GM04503 (cell line): Measurements from ENCODE around the gene SIPA1L3.
"Not testable (repeated sequence)": the region's sequence is repeated elsewhere in the genome, so short reads cannot be mapped to it uniquely, and the experiment has no call there.

Source experiments
- DNase-seq: peaks from one replicate; pipeline ENCODE4 v3.0.0-alpha.2; 2012; ENCODE audit warnings: low read depth

SIPA1L3 gene

DNA sequence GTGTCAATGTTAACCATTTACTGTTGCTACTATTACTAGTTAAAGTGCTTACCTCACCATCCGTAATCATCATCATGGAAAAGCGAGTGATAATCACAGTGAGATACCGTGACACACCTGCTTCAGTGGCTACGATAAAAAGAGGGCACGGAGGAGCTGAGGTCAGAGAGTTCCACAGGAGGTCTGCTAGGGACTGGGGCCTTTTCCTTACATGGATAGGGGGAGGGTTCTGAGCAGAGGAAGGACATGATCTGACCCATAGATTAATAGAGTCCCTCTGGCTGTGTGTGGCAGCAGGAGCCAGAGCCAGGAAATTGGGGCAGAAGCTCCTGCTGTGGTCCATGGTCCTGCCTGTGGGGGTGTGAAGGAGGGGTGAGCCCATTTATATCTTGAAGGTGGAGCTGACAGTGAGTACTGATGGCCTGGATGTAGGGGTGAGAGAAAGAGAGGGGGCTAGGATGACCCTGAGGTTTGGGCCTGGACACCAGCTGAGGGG is 136.7 kb downstream of the SIPA1L3 start:
- no peak for DNase-seq

DNA sequence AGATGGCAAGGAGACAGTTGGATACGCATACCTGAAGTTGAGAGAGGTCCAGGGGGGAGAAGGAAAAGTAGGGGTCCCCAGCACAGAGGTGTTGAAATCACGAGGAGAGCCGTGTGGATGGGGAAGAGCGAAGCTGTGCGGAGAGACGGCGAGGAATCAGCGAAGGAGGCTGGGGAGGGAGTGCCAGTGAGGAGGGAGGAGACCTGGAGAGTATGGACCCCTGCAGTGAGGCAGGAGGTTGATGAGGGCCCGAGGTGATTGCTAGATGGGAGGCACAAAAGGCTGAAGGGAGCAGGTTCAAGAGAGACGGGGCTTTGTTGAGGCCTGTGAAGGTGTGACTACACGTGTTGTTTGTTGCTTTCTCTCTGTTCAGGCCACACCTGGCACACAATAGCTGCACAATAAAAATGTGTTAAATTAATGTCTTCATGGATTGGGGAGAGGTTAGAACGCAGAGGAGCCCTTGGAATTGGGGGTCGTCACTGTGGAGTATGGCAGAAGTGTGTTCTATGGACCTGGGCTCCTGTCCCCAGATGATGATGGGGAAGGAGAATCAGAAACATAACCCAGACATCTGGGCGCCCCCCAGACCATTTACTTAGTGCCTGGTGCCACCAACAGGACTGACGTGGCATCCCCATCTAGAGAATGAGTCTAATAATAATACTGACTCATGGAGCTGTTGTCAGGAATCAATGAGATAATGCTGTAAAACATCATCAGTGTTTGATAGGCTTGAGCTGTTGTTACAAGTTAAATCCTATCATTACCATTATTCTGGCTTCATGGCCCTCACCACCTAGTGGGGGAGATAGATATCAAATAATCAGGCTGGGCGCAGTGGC is 137.5 kb downstream of the SIPA1L3 start:
- no peak for DNase-seq

DNA sequence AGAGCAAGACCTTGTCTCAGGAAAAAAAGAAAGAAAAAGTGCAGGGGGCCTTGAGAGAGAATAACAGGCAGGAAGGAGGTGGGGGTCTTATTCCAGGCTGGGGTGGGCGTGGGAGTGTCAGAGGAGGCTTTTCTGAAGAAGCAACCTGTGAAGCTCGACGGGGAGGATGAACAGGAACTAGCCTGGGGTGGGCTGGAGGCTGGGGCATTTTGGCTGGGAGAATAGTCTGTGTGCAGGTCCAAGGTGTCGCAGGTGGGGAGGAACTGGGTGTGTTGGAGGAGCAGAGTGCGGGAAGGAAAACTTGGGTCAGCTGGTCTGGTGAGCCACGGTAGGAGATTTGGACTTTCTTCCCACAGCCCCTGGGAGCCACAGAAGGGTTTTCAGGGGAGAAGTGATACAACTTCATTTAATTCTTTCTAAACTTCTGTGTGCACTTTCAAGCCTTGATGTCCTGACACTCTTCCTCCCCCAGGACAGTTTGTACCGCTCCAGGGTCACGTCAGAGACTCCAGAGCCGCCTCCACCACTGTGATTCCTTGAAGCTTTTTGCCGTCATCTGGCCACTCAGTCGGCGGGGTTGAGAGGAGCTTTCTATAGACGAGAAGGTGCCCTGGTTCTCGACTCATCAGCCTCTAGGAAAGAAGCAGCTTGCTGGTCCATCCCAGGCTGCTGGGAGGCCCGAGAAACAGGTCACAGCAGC is 138.7 kb downstream of the SIPA1L3 start:
- no peak for DNase-seq

DNA sequence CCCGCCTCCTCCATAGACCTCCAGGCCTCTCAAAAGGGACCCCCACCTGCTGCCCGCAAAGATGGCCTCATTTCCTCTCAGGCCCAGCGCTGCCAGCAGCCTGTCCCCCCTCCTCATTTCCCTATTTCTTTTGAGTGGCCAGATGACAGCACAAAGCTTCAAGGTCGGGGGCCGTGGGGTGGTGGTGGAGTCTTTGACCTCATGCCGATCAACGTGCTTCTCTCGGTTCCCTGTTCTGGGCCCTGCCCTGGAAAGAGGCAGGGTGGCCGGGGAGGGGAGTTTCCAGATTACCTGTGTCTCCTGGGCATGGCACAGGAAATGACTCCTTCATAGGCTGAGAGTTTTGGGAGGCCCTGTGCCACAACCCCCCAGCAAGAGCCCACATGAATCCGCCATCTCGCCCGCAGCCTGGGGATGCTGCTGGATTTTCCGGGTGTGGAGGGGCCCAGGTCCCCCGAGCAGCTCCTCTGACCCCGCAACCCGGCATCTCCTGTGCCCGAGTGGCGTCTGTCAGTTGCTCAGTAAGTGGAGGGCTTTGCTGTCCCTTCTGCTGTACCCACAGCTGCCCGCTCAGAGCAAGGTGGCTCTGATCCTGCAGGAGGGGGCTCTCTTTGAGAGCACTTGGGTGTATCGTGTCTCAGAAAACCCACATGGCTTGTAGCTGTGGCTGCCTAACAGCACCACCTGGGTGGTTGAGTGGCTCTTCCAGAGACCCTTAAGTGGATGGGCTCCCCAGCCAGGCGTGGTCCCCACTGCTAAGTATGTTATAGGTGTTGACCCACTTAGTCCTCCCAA is 139.4 kb downstream of the SIPA1L3 start:
- DNase-seq: no peak

DNA sequence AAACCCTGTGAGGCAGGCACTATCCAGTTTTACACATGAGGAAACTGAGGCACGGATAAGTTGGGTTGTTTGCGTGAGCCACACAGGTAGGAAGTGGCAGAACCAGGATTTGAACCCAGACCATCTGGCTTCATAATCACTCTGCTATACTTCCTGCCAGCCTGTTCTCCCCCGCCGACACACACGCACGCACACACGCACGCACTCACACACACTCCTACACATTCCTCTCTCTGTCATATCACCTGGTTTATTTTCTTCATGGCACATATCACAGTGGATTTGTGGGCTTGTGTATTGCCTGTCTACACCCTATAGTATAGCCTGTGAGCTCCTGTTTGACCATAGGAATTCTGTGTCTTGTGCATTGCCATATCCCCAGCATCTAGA is 140.0 kb downstream of the SIPA1L3 start:
- DNase-seq: no peak

DNA sequence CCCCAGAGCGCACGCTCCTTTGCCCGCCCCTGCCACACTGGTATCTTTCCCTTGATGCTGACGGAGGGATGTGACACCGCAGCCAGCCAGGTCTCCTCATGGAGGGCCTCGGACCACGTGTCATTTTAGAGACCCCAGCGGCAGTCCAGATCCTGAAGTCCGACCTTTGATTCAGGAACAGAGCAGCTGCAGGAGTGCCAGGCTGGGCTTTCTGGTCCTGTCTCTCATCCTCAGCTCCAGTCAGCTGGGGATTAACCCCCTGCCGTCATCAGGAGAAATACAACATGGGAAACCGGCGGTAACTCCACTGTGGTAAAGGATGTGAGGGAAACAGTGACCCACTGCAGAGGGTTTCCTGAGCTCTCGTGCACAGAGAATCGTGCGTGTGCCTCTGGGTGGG is 140.6 kb downstream of the SIPA1L3 start:
- DNase-seq: no peak

DNA sequence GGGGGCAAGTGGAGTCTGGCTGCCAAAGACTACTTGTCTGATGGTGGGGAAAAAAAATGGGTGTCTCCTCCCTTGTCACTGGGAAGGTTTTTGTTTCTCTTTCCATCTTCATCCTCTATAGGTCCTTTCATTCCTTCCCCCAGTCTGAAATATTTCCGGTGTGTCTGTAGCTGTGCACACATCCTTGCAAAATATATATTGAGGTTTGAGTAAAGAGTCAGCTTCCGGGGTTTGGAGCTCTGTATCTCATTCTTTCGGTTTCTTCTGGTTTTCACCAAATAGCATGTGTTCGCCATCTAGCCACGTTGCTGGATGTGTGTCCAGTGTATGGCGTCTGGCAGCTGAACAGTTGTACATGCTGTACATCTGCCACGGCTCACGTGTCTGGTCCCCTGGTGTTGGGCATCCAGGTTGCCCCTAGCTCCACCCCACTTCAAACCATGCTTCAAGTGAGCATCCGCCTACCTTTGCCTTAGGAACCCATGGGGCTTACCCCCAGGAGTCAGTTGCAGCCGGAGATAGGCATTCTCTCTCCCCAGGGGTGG is 142.2 kb downstream of the SIPA1L3 start:
- DNase-seq: no peak

DNA sequence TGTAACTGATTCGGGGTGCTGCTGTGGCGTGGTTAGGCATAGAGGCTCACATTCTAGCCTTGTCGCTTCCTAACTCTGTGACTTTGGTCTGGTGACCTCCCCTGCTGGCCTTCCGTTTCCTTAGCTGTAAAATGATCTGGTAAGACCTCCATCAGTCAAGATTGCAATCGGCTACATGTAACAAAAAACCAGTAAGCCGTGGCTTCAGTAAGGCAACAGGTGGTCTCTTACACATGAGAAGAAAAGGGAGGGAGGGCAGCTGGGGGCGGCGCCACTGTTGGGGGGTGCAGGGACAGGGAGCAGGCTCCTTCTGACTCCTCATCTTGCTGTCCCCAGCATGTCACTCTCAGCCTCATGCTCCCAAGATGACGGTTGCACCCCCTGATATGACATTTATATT is 148.0 kb downstream of the SIPA1L3 start:
- no peak for DNase-seq

DNA sequence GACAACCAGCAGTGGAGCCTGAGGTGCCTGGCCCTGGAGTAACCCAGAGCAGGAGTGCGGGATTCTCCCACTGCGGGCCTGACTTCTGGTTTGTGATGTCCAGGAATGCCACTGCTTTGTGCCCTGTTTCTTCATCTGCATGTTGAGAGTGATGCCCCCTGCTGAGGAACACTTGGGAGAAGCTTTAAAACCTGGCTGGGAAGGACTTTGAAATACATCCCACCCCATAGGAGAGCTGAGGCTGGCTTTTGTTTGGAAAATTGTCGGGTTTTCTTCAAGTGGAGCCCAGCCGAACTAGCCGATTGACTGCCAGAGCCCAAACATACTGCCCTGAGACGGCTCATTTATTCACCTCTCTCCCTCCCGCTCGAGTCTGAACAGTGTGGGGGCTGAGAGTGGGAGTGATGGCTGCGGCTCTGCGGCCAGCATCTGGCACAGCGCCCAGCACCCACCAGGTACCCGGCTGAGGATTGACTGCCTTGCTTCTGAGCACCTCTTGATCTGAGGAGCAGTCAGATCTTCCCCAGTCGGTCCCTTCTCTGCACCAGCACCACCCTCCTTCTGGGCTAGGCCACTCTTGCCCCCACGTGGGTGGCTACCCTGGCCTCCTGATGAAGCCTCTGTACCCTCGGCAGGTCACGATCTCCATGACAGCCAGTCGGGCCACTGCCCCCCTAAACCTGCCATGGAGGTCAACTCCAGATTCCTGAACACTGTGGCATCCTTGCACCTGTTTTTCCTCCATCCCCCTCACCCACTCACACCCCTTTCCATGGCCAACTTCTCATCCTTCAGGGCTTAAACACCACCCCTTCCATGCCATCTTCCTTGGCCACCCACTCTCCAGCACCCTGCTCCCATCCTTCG is 148.9 kb downstream of the SIPA1L3 start:
- DNase-seq: no peak

DNA sequence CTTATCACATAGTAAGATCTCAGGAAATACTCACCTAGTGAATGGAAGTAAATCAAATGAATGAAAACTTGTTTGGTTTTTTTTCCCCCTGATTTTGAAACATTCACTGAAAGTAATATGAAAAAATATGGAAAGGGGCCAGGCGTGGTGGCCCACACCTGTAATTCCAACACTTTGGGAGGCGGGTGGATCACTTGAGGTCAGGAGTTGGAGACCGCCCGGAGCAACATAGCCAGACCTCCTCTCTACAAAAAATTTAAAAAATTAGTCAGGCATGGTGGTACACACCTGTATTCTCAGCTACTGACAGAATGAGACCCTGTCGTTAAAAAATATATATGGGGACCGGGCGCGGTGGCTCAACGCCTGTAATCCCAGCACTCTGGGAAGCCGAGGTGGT is 149.6 kb downstream of the SIPA1L3 start:
- DNase-seq: no peak

DNA sequence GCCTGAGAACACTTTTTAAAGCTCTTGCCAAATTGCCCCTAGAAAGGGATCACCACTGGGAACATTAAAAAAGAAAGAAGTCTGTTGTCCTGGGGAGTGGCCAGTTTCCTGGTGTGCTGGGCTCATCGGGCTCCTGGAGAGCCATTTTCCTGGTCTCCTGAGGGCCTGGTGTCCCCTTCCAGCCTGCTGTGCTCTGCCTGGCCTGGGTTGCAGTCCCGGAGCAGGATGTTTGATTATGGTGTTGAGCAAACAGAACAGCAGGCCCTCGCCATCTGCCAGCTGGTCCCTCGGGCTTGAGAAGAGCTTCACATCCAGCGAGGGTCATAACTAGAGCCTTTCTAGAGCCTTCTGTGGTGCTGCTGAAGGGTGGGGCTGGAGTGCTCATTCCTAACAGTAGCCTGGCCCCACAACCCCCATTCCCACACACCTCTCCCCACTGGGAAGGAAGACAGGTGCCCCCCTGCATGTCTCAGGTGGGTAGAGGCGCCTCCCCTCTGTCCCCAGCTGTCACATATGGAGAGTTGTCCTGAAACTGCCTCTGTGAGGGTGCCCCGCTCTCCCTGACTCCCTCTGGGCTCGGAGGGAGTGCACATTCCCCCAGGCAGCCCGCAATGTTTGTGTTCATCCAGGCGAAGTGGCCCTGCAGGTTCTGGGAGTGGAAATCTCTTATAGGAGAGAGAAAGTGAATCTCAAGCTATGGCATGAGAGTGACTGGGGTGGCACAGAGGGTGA is 151.1 kb downstream of the SIPA1L3 start:
- DNase-seq: no peak

DNA sequence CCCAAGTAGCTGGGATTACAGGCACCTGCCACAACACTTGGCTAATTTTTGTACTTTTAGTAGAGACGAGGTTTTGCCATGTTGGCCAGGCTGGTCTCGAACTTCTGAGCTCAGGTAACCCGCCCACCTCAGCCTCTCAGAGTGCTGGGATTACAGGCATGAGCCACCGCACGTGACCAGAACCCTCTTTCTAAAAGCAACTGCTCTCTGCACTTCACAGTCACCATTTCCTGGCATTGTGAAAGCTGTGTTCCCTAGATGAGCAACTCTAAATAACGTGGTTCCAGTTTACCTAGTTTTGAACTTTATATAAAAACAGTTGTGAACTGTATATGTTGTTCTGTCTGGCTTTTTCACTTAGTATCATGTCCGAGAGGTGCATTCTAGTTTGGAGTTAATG is 152.9 kb downstream of the SIPA1L3 start:
- no peak for DNase-seq

DNA sequence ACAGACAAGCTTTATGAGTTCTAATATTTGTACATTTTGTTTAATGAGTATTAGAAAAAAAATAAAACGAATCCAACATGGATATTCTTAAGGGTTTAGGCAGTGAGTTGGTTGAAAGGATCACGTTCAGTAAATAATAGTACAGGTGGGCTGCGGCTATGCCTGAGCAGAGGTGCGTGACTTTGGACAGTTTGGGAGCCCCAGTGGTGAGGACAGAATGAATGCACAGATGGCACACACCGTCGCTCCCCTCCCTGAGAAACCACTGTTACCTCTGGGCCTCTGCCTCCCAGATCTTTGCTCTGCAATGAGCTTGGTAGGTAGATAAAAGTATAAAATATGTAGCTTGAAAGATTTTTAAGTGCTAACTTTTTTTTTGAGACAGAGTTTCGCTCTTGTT is 153.3 kb downstream of the SIPA1L3 start:
- no peak for DNase-seq

DNA sequence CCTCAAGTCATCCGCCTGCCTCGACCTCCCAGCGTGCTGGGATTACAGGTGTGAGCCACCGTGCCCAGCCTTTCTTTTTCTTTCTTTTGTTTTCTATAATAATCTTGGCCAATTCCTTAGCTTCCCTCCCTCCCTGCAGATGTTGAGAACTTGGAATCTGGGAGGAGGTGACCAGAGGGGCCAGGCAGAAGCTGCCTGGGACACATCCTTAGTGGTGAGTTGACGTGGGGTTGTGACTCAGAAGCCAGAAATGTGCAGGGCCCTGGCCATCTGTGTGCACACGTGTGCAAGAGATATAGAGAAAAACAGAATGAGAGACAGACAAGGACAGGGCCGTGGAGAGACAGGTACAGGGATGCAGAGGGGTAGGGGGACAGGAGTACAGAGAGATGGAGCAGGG is 154.3 kb downstream of the SIPA1L3 start:
- peak; percentile 49 for DNase-seq

DNA sequence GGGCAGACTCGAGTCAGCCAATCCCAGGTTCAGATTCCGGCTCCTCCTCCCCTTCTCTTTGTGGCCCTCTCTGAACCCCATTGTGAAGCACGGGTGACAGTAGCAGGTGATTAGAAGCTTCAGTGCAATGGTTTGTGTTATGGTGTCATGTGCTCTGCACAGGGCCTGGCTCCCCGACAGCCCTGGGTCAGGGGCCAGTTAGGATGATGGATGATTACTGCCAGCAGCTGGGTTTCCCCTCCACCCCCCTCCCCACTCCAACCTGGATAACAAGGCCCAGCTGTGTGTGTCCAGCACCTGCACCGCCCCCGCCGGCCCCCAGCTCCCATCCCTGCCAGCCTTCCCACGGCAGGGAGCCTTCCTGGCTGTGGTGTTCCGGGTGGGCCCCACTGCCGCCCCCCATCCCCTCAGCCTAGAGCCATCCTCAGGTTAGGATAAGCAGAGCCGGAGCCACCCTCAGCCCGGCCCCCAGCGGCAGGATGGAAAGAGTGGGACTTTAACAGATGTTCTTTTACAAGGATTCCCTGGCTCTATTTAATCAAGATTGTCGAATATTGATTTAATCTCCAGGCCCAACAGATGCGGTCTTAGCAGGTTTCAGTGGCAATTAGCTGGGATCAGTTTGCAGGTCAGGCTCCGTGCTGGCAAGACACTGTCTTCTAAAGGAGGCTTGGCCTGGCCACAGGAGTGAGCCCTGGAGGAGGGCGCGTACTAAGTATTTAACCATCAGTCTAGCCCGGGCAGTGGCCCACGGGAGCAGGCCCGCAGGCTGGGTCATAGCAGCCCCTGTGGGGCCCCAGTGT is 156.2 kb downstream of the SIPA1L3 start:
- DNase-seq: no peak

DNA sequence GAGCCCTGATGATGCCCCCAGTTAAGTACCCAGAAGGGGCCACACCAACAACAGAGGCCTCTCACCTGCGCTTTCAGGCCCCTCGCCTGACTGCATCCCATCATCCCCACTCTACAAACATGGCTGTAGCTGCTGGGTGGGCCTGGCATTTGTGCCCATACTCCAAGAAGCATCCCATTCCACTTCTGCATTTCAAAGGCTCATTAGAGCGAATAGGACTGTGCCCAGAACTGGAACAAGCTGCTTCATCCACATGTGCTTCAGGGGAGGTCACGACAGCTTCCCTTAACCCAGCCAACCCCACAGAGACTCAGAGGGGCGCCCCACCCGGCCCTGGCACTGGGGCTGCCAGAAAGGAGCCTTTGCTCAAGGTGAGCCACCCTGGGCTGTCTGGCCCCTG is 156.9 kb downstream of the SIPA1L3 start:
- DNase-seq: no peak

DNA sequence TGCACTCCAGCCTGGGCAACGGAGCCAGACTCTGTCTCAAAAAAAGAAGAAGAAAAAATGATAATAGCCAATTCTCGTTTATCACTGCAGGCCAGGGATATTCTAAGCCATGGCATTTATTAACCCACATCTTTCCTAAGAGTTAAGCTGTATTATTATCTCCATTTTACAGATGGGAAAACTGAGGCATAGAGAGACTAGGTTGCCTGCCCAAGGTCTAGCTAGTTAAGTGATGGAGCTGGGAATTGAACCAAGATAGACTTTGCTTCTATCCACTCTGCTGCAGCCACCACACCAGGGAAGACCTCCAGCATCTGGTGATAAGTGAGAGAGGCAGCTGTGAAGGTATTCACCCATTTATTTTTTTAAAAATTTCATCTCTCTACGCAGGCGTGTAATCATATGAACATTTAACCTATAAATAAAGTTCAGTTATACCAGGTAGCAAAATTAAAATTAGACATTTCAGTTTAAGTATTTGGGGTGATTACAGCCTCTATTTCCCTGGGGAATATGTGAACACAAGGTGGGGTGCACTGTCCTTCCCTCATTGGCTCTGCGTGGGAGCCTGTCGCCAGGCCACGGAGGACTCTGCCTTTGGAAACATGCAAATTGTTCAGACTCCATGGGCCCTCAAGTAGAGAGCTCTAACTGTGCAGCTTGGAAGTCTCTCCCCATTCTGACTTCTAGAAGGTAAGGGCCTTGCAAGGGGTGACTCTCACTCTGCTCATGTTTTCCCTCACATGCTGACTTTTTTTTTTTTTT is 157.8 kb downstream of the SIPA1L3 start:
- no peak for DNase-seq

DNA sequence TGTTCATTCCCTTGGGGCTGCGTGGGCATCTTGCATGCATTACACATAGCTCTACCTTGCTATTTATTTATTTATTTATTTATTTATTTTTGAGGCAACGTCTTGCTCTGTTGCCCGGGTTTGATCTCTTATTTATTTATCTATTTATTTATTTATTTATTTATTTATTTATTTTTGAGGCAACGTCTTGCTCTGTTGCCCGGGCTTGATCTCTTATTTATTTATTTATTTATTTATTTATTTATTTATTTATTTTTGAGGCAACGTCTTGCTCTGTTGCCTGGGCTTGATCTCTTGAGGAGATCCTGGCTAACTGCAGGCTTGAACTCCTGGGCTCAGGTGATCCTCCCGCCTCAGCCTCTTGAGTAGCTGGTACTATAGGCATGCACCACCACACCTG is 158.8 kb downstream of the SIPA1L3 start:
- not testable (repeated sequence) for DNase-seq

DNA sequence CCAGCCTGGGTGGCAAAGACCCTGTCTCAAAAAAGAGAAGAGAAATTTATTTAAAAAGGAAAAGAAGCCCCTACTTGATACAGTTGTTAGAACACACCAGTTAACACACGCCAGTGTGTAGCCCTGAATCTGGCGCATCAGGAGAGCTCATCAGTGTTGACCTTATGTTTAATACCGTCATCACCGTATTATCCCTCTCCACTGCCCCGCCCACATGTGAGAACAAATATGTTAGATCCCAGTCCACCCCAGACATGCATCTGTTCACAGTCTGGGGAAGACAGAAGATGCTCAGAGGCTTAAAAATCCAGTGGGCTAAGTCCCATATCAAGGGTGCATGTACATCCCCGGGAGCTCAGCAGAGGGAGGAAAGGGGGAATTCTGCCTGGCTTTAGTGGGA is 161.8 kb downstream of the SIPA1L3 start:
- DNase-seq: no peak
